Epidermal melanocyte (primary cell): ENCODE measurements around the gene NSMCE3.

Experiments used
- DNase-seq: peaks from one replicate; pipeline ENCODE4 v3.0.0; 2011; ENCODE audit warnings: low spot score; ENCODE audit not compliant: insufficient read length

Gene NSMCE3

DNA sequence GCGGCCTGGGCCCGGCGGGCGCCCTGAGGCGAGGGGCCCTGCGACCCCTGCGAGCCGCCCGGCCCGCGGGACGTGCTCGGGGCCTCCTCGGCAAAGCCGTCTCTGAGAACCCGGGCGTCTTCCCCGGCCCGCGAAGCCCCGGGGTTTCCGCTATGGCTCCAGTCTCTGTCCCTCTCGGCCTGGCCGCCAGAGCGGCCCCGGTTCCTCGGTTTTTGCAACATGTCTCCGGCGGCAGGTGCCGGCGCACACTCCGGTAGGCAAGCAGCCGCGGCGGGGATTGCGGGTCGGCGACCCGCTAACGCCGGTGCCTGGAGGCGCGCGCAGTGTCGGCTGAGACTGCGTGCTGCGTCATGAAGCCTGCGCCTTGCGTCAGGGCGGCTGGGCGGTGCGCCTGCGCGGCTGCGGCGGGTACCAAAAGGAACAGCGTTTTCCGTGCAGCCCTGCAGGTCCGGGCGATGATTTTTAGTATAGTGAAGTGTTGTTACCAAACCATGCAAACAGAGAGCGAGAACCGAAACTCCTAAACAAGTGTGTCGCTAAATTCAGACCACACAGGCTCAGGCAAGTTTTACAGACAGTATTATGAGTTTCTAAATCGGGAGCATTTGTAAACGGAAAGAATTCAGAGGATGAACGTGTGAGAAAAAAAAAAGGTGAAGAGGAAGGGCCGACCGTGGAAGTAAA lies at the start of gene NSMCE3:
NSMCE3 (minus strand) TSS at position 338 of the 684 bp plus-strand sequence; CDS start at position 221, 117 bp downstream.
- peak; percentile 59 for DNase-seq

DNA sequence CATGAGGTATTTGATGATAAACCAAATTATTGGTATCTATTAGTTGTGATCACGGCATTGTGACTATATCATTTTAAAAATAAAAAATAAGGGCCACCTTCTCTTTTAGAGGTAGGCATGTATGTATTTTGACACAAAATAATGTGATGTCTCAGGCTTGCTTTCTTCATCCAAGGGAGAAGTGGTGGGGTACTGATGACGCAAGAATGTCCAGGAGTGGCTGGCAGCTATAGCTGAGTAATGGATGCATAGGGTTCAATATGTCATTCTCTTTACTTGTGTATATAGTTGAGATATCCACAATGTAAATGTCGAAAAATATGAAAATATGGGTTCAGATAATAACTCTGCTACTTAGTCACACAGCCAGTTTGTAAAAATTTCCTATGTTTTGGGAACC lies 46.8 kb upstream of the NSMCE3 start:
- no peak for DNase-seq

DNA sequence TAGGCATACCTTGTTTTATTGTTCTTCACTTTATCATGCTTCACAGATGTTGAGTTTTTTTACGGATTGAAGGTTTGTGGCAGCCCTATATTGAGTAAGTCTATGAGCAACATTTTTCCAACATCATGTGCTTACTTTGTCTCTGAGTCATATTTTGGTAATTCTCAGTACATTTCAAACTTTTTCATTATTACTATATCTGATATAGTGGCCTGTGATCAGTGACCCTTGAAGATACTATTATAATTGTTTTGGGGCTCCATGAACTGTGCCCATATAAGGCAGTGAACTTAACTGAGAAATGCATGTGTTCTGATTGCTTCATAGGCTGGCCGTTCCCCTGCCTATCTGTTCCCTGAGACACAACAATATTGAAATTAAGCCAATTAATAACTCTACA lies 42.8 kb upstream of the NSMCE3 start:
- DNase-seq: no peak

DNA sequence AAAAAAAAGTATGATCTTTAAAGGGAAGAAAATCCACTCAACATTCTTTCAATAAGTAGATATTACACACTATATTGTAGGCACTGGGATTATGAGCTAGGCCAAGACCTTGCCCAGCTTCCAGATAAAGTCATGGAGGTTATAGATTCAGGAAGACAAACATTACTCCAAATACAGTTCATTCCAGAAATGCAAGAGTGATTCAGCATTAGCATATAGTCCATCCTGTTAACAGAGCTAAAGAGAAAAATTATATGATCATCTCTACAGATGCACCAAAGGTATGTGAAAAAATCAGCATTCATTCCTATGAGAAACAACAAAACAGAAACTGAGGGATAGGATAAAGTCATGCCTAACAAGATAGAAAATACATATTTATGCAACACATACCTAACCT lies 42.1 kb upstream of the NSMCE3 start:
- no peak for DNase-seq

DNA sequence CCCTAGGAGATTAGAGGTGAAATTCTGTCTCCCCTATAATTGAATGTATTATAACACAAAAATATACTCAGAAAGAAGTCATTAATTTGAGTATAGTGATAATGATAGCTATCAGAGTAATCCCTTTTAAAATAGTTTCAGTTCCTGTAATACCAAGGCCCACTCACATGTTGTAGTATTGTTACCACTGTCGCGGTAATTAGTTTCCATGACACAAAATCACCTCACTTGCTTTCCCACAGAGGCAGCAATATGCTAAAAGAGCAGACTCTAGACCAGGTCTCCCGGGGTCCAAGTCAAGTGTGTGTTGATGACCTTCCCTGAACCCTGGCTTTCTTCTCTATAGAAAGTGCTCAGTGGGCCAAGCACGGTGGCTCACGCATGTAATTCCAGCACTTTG lies 39.5 kb upstream of the NSMCE3 start:
- DNase-seq: no peak

DNA sequence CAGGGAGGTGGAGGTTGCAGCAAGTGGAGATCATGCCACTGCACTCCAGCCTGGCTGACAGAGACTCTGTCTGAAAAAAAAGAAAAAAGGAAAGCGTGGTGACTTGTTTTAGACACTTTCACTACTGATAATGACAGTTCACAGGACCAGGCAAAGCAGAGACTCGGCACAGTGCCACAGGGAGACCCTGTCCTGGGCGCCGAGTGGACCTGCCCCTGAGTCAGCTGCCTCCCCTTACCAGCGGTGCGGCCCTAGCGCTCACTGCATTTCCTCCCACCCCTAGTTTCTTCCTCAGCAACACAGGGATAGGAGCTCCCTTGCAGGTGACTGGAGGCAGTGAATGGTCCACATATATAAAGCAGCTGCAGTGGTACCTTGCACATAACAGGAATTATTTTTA lies 38.7 kb upstream of the NSMCE3 start:
- no peak for DNase-seq

DNA sequence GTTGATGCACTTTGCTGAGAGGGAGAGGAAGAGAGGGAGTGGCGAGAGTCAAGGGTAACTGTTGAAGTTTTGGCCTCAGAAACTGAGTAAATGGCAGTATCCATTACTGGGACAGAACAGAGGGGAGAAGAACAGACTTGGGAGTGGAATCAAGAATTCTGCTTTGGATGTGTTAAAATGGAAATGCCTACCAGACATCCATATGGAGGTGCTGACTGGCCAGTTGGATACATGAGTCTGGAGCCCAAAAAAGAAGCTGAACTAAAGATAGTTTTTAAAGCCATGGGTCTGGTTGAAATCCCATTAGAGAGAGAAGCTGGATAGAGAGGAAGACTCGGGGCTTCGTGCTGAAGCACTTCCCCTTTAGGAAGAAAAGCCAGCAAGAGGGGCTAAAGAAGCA lies 35.9 kb upstream of the NSMCE3 start:
- DNase-seq: no peak

DNA sequence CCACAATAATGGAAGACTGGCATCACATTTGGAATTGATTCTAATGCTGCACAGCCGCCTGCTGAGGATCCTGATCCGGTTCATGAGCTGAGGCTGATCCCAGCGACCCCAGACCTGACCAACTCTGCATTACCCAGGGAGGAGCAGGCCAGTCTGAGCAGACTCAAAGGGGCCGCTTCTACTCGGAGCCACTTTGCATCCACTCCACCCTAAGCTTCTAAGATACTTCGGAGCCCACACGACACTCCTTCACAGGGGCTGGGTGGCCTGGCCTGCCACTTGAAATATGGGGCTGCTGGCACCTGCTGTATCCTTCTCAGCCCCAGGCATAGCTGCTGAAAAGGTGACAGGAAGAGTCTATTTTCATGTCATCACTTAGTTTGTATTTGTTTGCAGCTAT lies 33.2 kb upstream of the NSMCE3 start:
- no peak for DNase-seq

DNA sequence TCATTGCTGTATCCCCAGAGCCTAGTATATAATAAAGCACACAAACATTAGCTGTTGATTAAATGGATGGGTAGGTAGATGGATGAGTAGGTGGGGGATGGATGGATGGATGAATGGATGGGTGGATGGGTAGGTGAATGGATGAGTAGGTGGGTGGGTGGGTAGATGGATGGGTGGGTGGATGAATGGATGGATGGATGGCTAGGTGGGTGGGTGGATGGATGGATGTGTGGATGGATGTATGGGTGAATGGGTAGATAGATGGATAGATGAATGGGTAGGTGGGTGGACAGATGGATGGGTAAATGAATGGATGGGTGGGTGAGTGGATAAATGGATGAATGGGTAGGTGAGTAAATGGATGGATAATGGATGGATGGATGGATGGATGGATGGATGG lies 30.2 kb upstream of the NSMCE3 start:
- DNase-seq: no peak

DNA sequence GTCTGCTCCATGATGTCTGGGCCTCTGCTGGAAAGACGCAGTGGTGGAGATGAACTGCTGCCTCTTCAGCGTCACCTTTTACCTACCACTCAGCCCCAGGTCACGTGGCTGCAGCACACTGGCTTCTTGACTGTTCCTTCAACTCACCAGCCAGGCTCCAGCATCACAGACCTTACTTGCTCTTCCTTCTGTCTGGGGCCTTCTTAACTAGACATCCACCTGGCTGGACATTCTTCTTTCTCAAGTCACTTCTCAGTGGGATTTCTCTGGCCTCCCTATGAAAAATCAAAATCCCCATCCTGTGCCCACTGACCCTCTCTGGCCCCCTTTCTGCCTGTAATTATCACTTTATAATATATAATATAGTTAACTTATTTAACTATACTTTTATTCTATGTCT lies 29.7 kb upstream of the NSMCE3 start:
- no peak for DNase-seq

DNA sequence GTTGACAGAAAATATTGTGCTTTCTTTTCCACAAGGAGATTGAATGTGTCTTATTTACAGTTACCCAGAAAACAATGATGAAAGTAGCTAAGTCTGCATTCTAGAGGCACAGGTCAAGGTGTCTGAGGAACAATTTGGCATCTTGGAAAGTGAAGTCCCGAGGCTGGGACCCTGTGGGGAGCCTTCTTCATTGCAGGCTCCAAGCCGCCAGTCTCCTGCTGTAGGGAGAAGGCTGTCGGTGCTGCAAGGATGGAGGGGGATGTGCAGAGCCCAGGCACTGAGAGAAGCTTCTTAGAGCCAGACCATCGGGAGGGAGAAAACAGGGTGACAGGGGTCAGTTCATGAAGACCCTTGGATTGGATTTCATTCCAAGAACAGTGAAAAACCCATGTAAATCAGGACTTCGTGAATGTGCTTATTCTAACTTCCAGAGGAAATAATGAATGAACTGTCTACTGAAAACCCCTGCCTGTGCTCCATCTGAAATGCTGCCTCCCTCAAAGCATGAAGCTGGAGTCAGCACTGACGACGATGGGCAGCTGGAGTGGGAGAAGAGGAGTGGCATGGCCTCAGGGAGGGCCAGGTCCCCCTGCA lies 25.2 kb upstream of the NSMCE3 start:
- no peak for DNase-seq

DNA sequence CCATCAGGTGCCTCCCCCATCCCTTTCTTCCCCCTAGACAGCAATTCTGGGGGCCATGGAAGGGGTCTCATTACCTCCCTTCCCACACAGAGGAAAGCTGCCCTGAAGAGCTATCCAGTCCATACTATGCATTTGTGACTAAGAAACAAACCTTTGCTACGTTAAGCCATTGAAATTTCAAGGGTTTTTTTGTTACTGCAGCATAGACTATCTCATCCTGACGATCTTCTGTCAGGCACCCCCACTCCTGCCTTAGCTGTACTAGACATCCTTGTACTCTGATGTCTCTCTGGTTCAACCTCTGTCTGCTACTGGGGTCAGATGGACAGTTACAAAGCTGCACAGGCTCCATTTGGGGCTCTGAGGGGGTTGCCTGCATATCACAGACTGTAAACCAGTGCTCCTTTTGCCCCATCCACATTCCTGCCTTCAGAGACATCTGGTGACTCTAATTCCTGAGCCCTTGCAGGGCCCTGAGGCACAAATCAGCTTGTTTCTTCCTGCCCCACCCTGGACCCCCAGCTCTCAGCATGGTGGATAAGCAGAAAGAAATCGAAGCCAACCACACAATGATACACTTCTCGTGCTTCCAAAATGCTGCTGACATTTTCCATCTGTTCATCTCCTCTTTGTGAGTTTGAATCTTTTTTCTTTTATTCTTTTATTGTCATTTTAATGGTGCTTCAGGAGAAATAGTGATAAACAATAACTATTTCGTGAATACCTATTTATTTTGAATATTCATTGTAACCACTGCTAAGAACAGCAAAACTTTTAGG lies 21.6 kb upstream of the NSMCE3 start:
- DNase-seq: no peak

DNA sequence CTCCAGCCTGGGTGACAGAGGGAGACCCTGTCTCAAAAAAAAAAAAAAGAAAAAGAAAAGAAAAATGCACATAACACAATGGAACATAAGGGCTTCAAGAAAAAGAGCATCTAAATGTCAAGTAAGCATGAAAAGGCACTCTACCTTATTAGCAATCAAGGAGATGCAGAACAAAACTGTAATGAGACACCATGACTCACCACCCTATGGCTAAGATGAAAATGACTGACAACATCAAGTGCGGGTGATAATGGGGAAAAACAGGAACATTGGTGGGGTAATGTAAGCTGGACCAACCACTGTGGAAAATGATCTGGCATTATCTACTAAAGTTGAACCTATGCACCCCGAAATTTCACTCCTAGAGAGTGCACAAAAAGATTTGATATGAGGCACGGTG lies 19.6 kb upstream of the NSMCE3 start:
- no peak for DNase-seq

DNA sequence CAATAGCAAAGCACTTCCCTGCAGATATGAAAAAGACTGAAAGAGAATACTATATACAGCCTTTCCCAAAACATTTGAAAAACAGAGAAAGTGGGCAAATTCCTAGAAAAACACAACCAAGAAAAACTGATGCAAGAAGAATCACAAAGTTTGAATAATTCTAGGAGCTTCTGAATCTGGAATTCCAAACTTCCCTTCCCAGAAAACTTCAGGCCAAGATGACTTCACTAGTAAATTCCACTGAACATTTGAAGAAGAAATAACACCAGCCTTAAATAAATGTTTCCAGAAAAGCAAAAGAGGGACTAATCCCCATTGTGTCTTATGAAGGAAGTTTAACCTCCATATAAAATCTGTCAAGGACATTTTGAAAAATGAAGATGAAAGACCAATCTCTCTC lies 15.8 kb upstream of the NSMCE3 start:
- no peak for DNase-seq

DNA sequence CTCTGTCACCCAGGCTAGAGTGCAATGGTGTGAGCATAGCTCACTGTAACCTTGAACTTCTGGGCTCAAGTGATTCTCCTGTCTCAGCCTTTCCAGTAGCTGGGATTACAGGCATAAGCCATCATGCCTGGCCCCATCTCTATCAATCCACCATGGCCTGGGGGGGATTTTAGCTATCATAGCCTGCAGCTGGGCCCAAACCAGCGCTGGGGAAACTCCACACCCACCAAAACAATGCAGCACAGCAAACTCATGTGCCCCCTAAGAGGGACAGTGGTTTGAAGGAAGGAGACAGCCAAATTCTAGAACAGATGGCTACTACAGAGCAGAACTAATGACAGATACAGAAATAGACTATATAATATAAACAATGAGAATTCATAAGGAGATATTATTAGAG lies 13.8 kb upstream of the NSMCE3 start:
- no peak for DNase-seq

DNA sequence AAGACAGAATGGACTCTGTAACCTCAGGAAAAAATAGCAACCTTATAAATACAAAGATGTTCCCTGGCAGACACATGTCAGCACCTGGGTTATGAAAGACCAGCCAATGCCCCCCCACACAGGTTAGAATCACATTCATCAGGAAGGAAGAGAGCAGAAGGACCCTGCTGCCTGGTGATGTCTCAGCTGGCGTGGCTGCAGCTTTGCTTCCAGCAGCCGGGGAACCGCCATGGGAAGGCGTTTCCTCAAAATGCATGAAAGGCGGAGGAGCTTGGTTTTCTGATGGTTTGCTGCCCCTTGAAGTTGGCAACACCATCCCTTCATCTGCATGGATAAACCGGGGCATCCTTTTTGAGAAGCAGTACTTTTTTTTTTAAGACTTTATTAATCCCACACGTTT lies 10.9 kb upstream of the NSMCE3 start:
- DNase-seq: no peak

DNA sequence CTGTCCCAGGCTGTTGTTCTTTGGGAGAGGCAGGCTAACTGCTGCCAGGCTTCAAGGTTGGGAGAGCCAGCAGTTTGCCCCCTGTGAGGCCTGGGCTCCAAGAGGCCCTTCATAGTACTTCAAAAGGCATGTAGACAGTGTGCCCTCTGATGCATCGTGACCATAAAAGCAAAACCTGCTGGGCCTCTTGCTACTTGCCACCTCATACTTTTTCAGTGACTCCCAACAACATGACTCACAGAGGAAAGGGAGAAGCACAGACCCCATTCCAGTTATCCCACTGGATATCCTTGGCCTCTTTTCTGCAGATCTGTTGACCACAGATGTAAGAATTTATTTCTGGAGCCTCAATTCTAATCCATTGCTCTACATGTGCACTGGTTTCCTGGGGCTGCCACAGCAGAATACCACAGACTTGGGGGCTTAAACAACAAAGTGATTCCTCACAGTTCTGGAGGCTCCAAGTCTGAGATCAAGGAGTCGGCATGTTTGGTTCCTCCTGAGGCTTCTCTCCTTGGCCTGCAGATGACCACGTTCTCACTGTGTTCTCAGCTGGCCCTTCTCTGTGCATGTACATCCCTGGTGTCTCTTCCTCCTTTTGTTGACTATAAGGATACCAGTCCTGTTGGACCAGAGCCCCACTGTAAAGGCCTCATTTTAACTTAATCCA lies 8.9 kb upstream of the NSMCE3 start:
- no peak for DNase-seq

DNA sequence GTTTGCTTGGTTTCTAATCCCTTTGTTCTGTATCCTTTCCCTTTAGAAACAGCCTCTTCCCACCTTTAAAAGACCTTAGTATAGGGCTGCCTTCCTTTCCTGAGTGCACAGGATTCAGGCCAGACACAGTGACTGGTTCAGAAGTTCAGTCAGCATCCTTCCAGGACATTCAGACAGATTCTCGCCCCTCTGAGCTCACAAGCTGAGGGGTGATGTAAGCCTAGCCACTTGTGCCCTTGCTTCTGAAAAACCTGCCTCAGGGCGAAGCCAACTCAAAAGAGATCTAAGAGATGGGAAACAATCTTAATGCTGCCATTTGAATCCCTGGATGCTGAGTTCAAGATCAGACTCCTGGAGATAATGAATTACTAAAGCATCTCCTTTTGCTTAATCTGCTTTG lies 6.7 kb upstream of the NSMCE3 start:
- DNase-seq: no peak

DNA sequence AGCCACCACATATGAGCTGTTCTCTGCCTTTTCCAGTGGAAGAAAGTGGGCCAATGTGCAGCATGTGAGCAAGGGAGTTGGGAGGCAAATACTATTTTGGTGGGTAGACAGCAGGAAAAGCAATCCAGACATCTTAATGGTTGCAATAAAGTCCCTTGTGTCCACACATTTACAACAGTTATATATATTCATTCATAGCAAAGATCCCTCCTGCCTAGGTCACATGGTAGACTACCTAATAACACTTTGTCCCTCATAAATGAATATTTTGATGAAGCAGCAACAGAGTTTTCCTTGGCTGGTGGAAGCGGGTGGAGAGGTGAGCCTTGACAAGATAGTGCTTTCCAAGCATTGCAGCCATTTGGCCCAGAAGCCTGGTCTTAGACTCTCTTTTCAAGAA lies 6.2 kb upstream of the NSMCE3 start:
- no peak for DNase-seq

DNA sequence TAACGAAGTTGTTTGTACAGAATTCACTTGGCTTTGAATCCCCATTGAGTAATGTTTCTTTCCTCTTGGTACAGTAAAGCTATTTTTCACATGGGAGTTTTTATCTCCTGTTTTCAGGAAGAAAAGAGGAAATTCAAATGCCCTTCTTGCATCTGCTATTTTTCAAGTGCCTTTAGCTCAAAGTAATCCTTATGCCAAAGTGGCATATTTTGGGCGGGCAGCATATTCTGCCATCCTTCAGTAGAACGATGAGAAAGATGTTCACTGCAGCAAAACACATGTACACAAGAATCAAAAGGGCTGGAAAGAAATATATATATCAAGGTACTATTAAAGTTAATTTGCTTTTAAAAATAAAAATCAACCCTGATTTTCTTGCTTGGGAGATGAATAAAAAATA lies 5.3 kb upstream of the NSMCE3 start:
- DNase-seq: no peak

DNA sequence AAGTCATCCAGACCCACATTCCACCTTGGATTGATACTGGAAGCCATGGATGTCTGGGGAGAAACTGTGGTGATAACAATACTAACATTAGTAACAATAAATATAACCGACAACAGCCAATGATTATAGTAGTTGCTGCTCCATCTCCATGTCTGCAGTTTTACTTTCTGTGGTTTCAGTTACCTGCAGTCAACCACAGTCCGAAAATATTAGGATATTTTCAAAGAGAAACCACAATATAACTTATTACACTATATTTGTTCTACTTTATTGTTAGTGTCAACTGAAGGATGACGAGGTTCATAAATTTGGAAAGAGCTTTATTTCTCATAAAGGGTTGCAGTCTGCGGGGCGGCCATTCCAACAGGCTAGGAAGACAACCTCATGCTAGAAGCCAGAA lies 2.6 kb upstream of the NSMCE3 start:
- no peak for DNase-seq

DNA sequence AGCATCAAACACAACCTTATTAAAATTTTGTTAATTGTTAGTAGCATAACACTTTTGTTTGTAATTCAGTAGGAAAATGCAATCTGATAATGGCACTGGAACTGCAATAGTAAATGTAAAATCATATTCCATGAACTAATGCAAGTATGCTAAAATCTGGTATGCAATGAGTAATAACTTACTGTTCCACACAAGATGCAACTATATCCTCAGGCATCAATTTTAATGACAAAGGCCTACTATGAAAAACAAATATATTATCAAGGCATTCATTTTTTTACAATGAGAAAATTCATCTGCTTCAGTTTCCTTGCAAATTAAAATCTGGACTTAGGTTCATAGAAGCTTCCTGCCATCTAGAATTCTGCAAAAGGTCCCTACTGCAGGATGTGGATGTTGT lies 1.4 kb upstream of the NSMCE3 start:
- no peak for DNase-seq
